ENCODE data around the gene LRATD1.
"Not testable (repeated sequence)": the region's sequence is repeated elsewhere in the genome, so short reads cannot be mapped to it uniquely, and the experiment has no call there.

LRATD1 gene, protein sequence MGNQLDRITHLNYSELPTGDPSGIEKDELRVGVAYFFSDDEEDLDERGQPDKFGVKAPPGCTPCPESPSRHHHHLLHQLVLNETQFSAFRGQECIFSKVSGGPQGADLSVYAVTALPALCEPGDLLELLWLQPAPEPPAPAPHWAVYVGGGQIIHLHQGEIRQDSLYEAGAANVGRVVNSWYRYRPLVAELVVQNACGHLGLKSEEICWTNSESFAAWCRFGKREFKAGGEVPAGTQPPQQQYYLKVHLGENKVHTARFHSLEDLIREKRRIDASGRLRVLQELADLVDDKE

DNA sequence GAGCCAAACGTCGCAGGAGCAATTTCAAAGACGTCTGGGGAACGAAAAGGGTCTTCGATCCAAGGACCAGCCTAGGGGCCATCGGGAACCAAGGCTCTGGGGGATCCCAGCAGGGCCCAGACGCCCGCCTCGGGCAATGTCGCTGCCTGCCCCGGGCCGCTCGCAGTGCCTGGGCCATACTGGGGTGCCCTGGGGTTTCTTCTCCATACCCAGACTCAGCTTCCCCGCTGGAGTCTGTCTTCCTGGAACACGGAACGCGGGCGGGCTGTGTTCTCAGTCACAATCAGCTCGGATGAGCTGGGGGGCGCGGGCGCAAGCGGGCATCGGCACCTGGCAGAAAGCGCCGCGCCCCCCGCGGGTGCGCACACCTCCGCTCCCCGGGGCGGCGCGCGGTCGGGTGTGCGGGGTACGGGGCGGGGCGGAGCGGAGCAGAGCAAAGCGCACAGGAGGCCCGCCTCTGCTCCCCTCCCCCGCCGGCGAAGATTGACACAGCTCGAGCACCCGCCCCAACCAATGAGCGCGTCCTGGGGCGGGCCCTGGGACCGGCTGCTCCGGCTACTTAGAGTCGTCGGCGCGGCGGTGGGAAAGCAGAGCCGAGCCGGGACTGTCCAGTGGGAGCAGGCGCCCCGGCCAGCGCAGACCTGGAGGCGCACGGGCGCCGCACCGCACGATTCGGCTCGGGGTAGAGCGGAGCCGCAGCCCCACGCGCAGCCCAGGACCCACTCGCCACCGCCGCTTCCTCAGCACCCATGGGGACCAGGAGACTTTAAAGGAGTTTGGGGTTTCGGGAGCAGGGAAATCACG, at the start of gene LRATD1:
LRATD1 (plus strand) TSS at position 585 of the 804 bp plus-strand sequence. CDS start 1,263 bp downstream, outside the sequence.
- peak; percentile 93 for DNase-seq (ENCODE audit: low spot score)

DNA sequence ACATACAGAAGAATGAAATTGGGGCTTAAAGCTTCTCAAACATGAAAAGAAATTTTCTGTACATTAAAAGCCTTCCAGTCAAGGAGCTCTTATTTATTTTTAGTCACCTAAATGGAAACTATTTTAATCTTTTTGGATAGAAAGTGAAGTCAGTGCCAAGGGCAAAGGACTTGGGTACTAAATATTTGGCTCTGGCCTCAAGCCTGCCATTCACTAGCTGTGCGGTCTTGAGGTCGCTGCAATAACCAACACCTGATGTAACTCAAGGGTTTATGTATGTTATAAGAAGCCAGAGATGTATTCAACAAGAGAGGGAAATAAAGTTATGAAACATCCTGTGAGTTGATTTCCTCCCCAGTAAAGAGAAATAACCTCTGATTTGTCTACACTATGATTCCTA, 49.5 kb upstream of the LRATD1 start:
- no peak for DNase-seq (ENCODE audit: low spot score)

DNA sequence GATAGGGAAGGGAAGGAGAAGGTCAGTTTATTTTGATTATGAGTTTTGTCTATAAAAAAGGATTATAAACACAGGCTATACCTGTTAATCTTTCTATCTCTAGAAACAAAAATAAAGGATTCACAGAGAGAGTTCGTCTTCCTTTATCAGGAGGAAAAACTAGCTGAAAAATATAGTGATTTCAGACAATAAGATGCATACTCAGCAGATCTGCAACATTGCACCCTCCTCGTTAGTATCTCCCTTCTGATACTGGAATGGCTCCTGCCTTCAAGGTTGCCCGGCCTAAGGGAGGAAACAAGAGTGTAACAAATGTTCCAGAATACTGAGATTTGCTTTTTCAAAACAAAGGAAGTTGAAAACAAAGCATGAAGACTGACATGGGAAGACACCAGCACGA, 48.7 kb upstream of the LRATD1 start:
- no peak for DNase-seq (ENCODE audit: low spot score)

DNA sequence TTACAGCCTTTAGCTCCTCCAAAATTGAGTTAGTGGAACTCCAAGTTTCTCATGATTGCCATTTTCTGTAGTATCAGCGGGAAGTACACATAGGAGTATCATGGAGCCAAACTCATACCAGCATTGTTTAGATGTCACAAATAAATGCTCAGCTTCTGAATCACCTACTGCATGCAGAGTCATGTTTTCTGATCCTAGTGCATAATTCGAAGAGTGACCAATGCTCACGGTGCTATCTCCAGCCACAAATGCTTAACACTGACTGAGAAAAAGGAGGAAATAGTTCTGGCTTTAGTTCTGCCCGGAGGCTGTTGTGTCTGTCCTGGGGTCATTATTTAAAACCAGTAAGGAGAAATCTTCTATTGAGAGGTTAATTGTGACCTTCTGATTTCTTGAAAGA, 45.4 kb upstream of the LRATD1 start:
- DNase-seq (ENCODE audit: low spot score): no peak

DNA sequence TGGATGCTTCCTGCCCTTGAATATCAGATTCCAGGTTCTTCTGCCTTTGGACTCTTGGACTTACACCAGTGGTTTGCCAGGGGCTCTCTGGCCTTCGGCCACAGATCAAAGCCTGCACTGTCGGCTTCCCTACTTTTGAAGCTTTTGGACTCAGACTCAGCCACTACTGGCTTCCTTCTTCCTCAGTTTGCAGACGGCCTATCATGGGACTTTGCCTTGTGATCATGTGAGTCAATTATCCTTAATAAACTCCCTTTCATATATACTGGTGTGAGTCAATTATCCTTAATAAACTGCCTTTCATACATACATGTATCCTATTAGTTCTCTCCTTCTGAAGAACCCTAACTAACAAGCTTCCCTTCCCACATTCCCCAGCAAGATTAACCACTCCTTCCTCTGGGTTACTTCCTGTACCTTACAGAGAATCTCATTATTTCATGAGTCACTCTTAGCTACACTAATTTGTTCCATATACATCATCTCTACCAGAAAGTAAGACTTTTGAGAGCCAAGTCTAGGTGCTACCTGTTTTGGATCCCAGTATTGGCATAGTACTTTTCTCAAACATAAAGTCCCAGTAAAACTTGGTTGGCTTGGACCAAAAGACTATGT, 31.3 kb upstream of the LRATD1 start:
- no peak for DNase-seq (ENCODE audit: low spot score)

DNA sequence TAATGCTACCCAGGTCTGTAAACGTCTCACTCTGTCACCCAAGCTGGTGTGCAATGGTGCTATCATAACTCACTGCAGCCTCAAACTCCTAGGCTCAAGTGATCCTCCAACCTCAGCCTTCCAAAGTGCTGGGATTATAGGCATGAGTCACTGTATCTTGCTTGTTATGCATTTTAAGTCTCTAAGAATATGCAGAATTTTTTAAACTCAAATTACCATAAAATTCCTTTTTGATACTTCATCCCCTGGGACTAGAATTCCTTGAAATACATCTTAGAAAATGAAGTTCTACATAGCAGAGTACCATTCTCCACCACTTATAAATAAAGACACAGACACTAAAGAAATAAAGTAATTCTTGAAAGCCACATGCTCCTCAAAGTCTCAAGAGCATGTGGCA, 30.2 kb upstream of the LRATD1 start:
- no peak for DNase-seq (ENCODE audit: low spot score)

DNA sequence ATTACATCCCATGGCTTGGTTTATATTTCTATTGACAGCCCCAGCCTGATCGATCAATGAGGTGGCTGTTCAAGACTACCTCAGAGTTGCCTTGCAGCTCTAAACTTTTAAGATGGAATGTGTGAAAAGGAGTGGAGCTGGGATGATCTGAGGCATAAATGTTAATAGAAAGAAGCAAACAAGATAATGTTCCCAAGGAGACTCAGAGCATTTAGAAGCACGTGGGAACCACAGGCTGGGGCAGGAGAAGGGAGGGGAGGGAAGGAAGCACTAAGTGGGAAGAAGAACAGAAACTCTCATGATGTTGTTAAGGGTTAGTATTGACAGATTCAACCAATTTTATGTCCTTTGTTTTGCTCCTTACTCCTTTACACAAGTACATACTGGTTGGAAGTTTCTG, 28.8 kb upstream of the LRATD1 start:
- no peak for DNase-seq (ENCODE audit: low spot score)

DNA sequence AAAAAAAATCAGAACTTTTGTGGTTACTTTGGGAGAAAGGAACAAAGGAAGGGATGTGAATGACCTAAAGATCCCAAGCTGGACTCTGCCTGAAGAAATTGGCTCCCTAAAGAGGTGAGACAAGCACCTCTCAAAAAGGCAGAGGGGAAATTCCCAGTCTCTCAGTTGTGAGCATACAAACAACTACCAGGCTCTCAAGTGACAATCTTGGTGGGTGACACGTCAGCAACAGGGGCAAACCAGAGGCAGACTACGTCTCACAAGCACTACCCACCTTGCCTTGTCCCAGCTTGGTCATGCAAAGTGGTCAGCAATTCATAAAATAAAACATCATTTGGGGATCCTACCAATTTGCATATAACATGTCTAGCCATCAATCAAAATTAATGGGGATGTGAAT, 24.3 kb upstream of the LRATD1 start:
- DNase-seq (ENCODE audit: low spot score): no peak

DNA sequence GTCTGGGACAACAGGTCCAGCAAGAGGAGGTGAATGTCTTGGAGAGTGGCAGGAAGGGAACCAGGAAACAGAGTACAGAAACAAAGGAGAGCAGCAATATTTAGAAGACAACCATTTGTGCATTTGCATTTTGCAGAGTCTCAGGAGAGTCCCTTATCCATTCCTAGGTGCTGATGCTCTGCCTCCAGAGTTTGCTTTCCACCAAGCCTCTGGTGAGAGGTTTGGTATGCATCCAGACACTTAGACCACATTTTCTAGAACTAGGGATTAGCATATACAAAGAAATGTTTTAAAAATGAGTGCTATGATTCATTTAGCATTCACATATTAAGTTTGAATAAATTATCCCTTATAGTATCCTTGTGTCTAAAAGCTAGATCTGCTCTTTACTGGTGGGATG, 18.5 kb upstream of the LRATD1 start:
- no peak for DNase-seq (ENCODE audit: low spot score)

DNA sequence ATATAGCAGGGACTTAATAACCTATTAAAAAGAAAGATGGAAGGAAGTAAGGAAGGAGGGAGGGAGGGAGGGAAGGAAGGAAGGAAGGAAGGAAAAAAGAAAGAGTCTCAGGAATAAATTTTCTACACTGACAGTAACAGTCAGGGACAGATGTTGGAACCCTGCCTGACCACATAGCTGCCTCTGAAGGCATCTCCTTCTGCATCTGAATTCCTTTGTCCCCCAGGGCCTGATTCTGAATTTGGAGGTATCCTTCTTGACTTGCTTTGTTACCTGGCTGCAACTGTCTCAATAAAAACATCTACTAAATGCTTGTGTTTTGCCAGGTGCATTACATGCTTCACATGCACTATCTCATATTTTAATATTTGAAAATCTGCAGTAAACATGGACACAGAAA, 17.4 kb upstream of the LRATD1 start:
- no peak for DNase-seq (ENCODE audit: low spot score)

DNA sequence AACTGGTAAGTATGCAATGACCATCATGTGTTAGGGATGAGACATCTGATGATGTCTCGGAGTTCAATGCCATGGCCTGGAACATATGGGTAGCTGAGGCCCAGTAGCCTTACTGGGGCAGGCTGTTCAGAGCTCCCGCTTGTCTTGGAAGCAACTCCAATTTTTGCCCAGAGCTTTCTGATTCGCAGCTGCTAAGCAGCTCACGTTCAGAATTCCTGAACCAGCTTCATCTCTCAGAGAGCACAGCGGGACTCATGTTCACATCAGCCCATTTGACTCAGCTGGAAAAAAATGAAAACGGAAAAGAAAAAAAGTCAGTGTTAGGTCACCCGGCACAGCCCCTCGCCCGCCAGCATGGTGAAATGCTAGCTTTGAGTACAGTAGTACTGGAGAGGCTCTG, 16.8 kb upstream of the LRATD1 start:
- no peak for DNase-seq (ENCODE audit: low spot score)

DNA sequence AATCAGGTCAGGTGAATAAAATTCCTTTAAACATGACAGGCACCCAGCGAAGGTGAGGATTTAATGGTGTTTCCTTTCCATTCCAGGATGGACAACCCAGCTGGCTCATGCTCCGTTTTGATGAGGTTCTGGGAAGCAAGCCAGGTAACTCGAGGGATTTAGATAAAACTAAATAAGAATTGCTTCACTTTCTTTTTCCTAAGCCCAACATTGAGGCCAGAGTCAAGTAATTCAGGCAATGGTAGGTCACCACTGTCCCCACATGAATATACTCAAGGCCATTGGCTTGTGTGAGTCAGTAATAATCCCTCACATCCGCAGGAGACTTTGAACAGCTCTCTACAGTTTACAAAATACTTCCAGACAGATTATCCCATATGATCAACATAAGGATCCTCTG, 16.2 kb upstream of the LRATD1 start:
- no peak for DNase-seq (ENCODE audit: low spot score)

DNA sequence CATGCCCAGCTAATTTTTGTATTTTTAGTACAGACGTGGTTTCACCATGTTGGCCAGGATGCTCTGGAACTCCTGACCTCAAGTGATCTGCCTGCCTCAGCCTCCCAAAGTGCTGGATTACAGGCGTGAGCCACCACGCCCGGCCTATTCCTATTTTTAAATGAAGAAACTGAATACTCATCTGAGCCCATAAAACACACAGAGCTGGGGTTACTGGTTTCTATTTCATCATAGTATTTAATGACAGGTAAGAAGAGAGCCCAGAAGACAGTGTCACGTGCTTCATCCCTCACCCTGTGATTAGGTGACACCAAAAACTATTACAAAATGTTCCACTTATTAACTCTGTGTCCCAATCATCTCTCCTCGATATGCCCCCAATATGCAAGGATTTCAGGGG, 15.6 kb upstream of the LRATD1 start:
- DNase-seq (ENCODE audit: low spot score): no peak

DNA sequence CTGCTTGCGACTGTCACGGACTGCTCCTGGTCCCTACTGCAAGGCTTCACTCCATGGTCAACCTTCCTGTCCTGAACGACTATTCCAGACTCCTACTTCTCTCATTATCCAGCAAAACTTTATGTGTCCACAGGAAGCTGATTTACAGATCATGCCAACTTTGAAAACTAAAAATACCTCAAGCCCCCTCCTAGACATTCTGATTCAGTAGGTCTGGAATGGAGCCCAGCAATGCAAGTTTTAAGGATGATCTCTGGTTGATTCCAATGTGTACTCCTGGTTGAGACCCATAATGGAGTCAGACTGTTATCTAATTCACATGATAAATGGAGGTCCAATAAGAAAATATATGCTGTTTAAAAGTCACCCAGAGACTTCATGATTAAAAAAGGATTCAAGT, 13.1 kb upstream of the LRATD1 start:
- DNase-seq (ENCODE audit: low spot score): no peak

DNA sequence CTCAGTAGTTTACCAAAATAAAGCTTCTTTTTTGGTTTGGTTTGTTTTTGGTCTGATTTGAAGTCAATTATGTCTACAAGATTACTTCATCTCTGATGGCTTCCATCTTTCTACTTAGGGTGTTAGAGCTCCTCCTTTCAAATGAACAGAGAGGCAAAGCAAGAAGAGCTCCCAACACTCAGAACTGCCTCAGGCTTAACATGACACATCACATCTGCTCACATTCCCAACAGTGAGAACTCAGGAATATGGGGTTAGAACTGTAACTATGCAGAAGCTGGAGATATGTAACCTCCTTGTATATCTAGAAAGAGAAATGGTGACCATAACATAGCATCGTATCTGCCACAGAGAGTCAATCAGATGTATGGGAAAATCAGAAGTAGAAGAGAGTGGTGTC, 11.4 kb upstream of the LRATD1 start:
- no peak for DNase-seq (ENCODE audit: low spot score)

DNA sequence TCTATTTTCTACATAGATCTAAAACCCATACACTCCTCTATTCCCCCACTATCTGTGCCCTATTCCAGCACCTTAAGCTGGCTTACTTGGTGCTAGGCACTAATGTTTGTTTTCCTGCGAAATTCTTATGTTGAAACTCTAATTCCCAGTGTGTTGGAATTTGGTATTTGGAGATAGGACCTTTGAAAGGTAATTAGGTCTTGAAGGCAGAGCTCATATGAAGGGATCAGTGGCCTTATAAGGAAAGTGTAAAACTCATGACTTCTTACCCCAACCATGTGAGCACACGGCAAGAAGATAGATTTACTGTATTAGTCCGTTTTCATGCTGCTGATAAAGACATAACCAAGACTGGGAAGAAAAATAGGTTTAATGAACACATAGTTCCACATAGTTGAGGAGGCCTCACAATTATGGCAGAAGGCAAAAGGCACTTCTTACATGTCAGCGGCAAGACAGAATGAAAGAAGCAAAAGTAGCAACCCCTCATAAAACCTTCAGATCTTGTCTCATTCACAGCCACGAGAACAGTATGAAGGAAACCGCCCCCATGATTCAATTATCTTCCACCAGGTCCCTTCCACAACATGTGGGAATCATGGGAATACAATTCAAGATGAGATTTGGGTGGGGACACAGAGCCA, 10.5 kb upstream of the LRATD1 start:
- no peak for DNase-seq (ENCODE audit: low spot score)

DNA sequence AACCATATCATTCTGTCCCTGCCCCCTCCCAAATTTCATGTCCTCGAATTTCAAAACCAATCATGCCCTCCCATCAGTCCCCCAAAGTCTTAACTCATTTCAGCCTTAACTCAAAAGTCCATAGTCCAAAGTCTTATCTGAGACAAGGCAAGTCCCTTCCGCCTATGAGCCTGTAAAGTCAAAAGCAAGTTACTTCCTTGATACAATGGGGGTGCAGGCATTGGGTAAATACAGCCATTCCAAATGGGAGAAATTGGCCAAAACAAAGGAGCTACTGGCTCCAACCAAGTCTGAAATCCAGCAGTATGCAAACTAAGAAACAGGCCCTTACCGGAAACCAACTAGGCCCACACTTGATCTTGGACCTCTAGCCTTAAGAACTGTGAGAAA, 10.0 kb upstream of the LRATD1 start:
- not testable (repeated sequence) for DNase-seq (ENCODE audit: low spot score)

DNA sequence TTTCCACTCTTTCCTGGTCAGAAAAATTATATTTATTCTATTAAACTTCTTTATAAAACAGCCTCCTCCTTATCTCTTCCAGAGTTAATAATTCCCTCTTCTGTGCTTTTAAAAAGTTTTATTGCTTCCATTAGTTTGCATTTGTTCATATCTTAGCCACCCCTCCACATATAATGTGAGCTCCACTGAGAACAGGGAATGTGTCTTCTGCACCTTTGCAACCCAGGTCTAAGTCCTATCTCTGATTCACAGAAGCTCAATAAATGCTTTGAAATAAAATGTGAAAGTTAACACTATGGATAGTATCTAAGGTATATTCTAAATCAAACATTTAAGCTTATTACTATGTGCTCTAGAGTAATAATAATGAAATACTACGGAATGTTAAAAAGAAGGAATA, 9.3 kb upstream of the LRATD1 start:
- DNase-seq (ENCODE audit: low spot score): no peak

DNA sequence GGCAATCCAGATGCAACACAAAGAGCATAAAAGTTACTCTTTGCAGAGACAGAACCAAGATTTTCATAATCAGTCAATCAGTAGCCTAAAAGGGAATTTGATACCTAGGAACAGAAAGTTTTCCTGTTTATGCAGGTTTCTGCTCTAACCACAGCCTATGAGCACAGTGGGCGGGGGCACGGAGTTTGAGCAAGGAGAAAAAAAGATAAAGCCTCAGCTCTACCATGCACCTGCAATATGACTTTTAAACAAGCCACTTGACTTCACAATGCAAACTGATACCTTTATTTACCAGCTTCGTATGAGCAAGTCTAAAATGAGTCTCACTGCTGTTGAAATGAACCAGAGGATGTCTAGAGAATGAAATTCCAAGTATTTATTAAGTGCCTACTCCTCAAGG, 5.6 kb upstream of the LRATD1 start:
- DNase-seq (ENCODE audit: low spot score): no peak

DNA sequence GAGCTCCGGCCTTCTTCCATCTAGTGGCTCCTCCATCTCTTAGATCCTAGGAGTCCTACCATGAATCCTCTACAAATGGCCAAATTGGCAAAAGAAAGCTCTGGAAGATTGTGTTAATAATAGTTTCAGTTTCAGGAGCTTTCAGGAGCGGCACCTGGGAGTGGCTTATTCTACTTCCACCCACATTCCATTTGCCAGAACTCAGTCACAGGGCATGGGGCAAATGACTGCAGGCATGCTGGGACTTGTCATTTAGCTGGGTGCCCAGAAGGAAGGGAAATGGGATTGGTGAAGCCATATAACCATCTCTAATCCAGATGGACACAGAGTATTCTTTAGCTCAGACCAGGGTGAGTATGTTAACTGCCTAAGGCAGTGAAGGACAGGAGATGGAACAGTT, 3.6 kb upstream of the LRATD1 start:
- no peak for DNase-seq (ENCODE audit: low spot score)

DNA sequence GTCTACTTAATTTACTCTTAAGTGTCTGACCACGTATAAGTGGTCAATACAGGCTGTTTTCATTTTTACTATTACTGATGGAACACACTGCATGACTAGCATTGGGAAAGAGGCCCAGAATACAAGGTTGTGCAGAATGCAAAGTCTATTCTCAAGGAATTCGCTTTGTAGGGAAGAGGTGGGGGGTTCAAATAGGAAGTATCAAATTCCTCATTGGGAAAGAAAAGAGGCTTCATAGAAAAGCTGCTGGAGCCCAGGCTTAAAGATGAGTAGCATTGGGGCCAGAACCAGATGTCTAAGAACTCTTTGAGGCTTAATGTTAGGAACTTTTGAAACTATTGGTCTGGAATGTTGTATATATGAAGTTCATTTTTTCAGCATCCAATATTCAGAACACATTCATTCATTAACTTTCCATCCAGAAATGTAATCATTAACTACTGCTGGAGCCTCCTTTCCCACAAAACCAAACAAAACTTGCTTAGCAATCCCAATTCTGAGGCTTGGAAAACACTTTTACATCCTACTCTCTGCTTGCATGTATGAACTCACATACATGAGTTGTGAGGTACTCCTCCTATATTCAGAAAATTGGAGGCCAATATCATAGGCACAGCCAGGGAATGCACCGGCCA, 994 bp upstream of the LRATD1 start:
- no peak for DNase-seq (ENCODE audit: low spot score)

DNA sequence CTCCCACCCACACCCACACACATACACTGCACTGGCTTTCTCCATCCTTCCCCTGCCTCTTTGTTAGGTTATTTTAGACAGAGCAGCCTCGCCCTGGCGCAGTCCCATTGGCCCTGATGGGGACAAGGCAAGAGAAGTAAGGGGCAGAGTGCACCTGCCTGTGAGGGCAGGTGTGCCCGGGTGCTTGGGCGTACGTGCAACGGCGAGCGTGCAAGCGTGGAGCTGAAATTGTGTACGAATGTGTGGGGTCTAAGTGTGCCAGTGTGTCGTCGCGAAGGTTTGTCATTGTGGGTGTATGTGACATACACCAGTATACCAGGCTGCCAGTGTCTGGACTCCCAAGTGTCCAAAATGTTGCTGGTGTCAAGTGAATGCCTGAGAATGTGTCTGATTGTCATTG, 544 bp downstream of the LRATD1 start:
- peak; percentile 60 for DNase-seq (ENCODE audit: low spot score)
